Gastroesophageal sphincter (tissue), 4 donors: ENCODE data around the gene SMAD3. TPM values are rescaled to one million over a fixed set of nuclear protein-coding genes. Genes with fewer than 3 reads are reported as not detected.

Experiments
- ATAC-seq: fragments of 150-250 bp; one replicate; pipeline ENCODE4 v1.9.1; 2016; ENCODE audit warnings: mild to moderate bottlenecking, moderate library complexity
- H3K27ac ChIP-seq, 4 donors: fragments of 200-600 bp; sonication (generic) in 3 of 4; 1 replicate in 3 of 4; 2 replicates in 1 of 4; pipeline ENCODE4 v1.5.1; 2016 to 2019
- H3K27me3 ChIP-seq: fragments of 200-600 bp; sonication (generic); one replicate; pipeline ENCODE4 v1.5.1; 2019
- H3K36me3 ChIP-seq, 2 donors: fragments of 200-600 bp; sonication (generic); one replicate each; pipeline ENCODE4 v1.5.1; 2019; ENCODE audit warnings: control low read depth in 1 of 2
- H3K4me1 ChIP-seq, 3 donors: fragments of 200-600 bp; sonication (generic); 1 replicate in 2 of 3; 2 replicates in 1 of 3; pipeline ENCODE4 v1.5.1; 2016 to 2019; ENCODE audit warnings: control low read depth in 2 of 3
- H3K4me3 ChIP-seq, 2 donors: fragments of 200-600 bp; sonication (generic); one replicate each; pipeline ENCODE4 v1.5.1; 2019; ENCODE audit warnings: mild to moderate bottlenecking in 1 of 2, moderate library complexity in 1 of 2
- H3K9me3 ChIP-seq, 3 donors: fragments of 200-600 bp; sonication (generic); one replicate each; pipeline ENCODE4 v1.5.1; 2017 to 2019; ENCODE audit warnings: control low read depth in 2 of 3
- CTCF ChIP-seq, 4 experiments: fragments of 200-600 bp in 2 of 4; fragments of 450-650 bp in 2 of 4; sonication (generic) in 1 of 4; IDR thresholded peaks; one replicate each; pipeline ENCODE4 v1.5.1; 2017 to 2019; ENCODE audit warnings: antibody characterized with exemption in 4 of 4, mild to moderate bottlenecking in 2 of 4, moderate library complexity in 2 of 4
- EP300 ChIP-seq: sonication (generic); formaldehyde crosslinking; IDR thresholded peaks from one replicate; pipeline ENCODE4 v1.6.1; 2017; ENCODE audit warnings: antibody characterized with exemption, mild to moderate bottlenecking
- POLR2A ChIP-seq, 2 donors: fragments of 450-650 bp; IDR thresholded peaks; one replicate each; pipeline ENCODE4 v1.6.1; 2017; ENCODE audit warnings: antibody characterized with exemption in 2 of 2, mild to moderate bottlenecking in 2 of 2, moderate library complexity in 1 of 2
- POLR2AphosphoS5 ChIP-seq: sonication (generic); formaldehyde crosslinking; IDR thresholded peaks from one replicate; pipeline ENCODE4 v1.6.1; 2017; ENCODE audit warnings: antibody characterized with exemption
- WGBS, 2 donors: methylation state at CpG; one replicate each; pipeline ENCODE4 v1.1.5; 2018; ENCODE audit warnings: low coverage in 1 of 2; 5-methylcytosine and 5-hydroxymethylcytosine counted together
- total RNA-seq, 4 donors: library from RNA; depleted of rRNA; stranded (reverse); fragments of >200 nt; gene quantifications; one replicate each; pipeline ENCODE4 v1.1.0, GENCODE V29; 2016

The SMAD3 gene
- total RNA-seq, 4 donors from 2014 or later: 19.8 to 30.6 (median 25.9) TPM

DNA sequence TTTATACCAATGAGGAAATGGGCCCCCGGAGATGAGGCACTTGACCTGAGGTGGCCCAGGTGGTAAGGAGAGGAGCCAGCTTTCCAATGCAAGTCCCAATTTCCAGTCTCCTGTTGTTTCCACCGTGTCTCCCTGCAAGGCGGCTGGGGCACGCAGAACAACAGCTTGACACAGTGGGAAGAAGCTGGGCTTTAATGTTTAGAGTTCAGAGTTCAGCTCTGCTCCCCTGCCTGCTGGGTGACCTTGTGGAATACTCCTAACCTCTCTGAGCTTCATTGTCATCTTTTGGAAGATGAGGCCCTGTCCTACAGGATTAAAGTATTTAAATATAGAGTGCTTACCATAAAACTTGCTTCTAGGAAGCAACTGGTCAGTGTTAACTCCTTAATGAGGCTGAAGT is 80.3 kb downstream of the SMAD3 start:
- Histone ChIP-seq H3K4me1 (peaks cover 22 to 99% (median 72%) of the 10 kb centered on the region in 3 donors), H3K36me3 (no peaks in the 10 kb centered on the region), H3K4me3 (no peak overlapping the region), H3K9me3 (no peaks in the 10 kb centered on the region), H3K27me3 (no peaks in the 10 kb centered on the region), H3K27ac (peak overlapping the region in 3 of 4 donors; percentile 84 to 86 (median 85))
- TF ChIP-seq POLR2A (IDR thresholded peaks at IDR 0.05) (no peak), CTCF (IDR thresholded peaks at IDR 0.05) (no peak), POLR2AphosphoS5 (no peak), EP300 (no peak)
- no peak for ATAC-seq
- WGBS, 2 donors: 86 to 100% methylated on average over 1 to 2 of the region's 4 CpGs

GRCh38 chr15:67146234-67146633 is 80.8 kb downstream of the SMAD3 start:
- H3K4me1 ChIP-seq: peaks cover 22 to 99% (median 73%) of the 10 kb centered on the region in 3 donors
- no peaks in the 10 kb centered on the region for H3K27me3 ChIP-seq
- WGBS, 2 donors: 24 to 26% methylated on average over 6 of the region's 6 CpGs
- no peak for ATAC-seq
- peak overlapping the region; percentile 58 to 86 (median 84) for H3K27ac ChIP-seq
- TF ChIP-seq POLR2AphosphoS5 (no peak), CTCF (IDR thresholded peaks at IDR 0.05) (peak in 1 of 4 experiments; percentile 15)
- H3K9me3 ChIP-seq: no peaks in the 10 kb centered on the region
- H3K4me3 ChIP-seq: no peak overlapping the region
- H3K36me3 ChIP-seq: no peaks in the 10 kb centered on the region

GRCh38 chr15:67146875-67147381 is 81.5 kb downstream of the SMAD3 start:
- TF ChIP-seq EP300 (no peak), POLR2AphosphoS5 (peak; percentile 61), CTCF (IDR thresholded peaks at IDR 0.05) (no peak), POLR2A (IDR thresholded peaks at IDR 0.05) (no peak)
- WGBS, 2 donors: 10 to 12% methylated on average over 2 to 5 of the region's 10 CpGs
- H3K27me3 ChIP-seq: no peaks in the 10 kb centered on the region
- H3K4me1 ChIP-seq: peaks cover 16 to 92% (median 66%) of the 10 kb centered on the region in 3 donors
- H3K9me3 ChIP-seq: no peaks in the 10 kb centered on the region
- ATAC-seq: peak; percentile 70
- no peaks in the 10 kb centered on the region for H3K36me3 ChIP-seq
- H3K4me3 ChIP-seq: no peak overlapping the region
- H3K27ac ChIP-seq: peak overlapping the region; percentile 58 to 86 (median 84)

DNA sequence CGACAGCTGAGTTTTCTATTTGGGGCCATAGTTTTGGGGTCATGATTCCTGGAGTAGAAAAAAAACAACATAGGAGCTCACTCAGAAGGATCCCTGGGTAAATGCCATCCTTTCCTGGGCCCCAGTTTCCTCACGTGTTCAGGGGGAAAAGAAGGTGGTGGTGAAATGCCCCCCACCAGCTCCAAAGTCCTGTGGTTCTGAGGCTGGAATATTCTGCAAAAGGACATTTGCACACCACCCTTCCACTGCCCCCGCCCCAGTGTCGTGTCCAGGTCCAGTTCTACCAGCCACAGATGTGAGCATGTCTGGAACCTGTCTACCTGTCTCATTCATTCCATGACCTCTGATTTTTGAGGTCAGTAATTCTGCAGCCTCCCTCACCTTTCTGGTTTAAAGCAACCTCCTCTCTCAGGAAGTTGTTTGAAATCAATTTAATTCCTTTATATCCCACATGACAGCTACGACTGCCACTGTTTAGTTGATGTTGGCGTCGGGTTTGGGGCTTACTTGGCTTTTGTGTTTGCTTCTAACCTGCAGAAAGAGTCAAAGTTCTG is 82.1 kb downstream of the SMAD3 start:
- no peak for ATAC-seq
- H3K27me3 ChIP-seq: no peaks in the 10 kb centered on the region
- WGBS, 2 donors: 45 to 65% methylated on average over 5 to 6 of the region's 7 CpGs

More for the DNA sequence above, 82.1 kb downstream of the SMAD3 start:
- no peak for TF ChIP-seq POLR2A (IDR thresholded peaks at IDR 0.05)
- TF ChIP-seq EP300: no peak
- no peak for TF ChIP-seq CTCF (IDR thresholded peaks at IDR 0.05)
- TF ChIP-seq POLR2AphosphoS5: no peak
- Histone ChIP-seq H3K9me3 (no peaks in the 10 kb centered on the region), H3K4me3 (no peak overlapping the region), H3K4me1 (peaks cover 12 to 86% (median 60%) of the 10 kb centered on the region in 3 donors), H3K36me3 (no peaks in the 10 kb centered on the region), H3K27ac (peak overlapping the region in 3 of 4 donors; percentile 84 to 86 (median 85))
